Esophagus squamous epithelium (tissue), 5 donors: Measurements from ENCODE around the gene PBX2. TPM values are rescaled to one million over a fixed set of nuclear protein-coding genes. Genes with fewer than 3 reads are reported as not detected.
"Not testable (repeated sequence)": the region's sequence is repeated elsewhere in the genome, so short reads cannot be mapped to it uniquely, and the experiment has no call there.

Experiments
- DNase-seq: peaks from one replicate; lab custom pipeline; 2025; lab: John Stamatoyannopoulos, UW
- H3K27ac ChIP-seq, 4 donors: fragments of 200-600 bp; sonication (generic); one replicate each; pipeline ENCODE4 v1.5.1; 2016 to 2019; ENCODE audit warnings: mild to moderate bottlenecking in 1 of 4
- H3K27me3 ChIP-seq, 4 donors: fragments of 200-600 bp; sonication (generic); 1 replicate in 3 of 4; 2 replicates in 1 of 4; pipeline versions ENCODE4 v1.5.1 to v1.6.0; 2017 to 2021; ENCODE audit warnings: antibody characterized with exemption in 1 of 4
- H3K36me3 ChIP-seq, 3 donors: fragments of 200-600 bp; sonication (generic); one replicate each; pipeline ENCODE4 v1.5.1; 2016 to 2019
- H3K4me1 ChIP-seq, 3 donors: fragments of 200-600 bp; sonication (generic); one replicate each; pipeline ENCODE4 v1.5.1; 2017 to 2019
- H3K4me3 ChIP-seq, 4 donors: fragments of 200-600 bp; sonication (generic); 1 replicate in 3 of 4; 2 replicates in 1 of 4; pipeline ENCODE4 v1.5.1; 2016 to 2019; ENCODE audit warnings: mild to moderate bottlenecking in 2 of 4, moderate library complexity in 1 of 4
- H3K9me3 ChIP-seq, 3 donors: fragments of 200-600 bp; sonication (generic); one replicate each; pipeline ENCODE4 v1.5.1; 2016 to 2019
- CTCF ChIP-seq, 6 experiments: fragments of 450-650 bp in 4 of 6; fragments of 200-600 bp in 2 of 6; sonication (generic) in 2 of 6; IDR thresholded peaks; one replicate each; pipeline ENCODE4 v1.5.1; 2016 to 2019; ENCODE audit warnings: antibody characterized with exemption in 6 of 6, mild to moderate bottlenecking in 4 of 6, moderate library complexity in 4 of 6
- POLR2A ChIP-seq, 4 donors: fragments of 450-650 bp; IDR thresholded peaks; one replicate each; pipeline ENCODE4 v1.6.1; 2017; ENCODE audit warnings: antibody characterized with exemption in 4 of 4, mild to moderate bottlenecking in 4 of 4, moderate library complexity in 3 of 4
- WGBS, 2 donors: methylation state at CpG; one replicate each; pipeline ENCODE4 v1.1.5; 2018; 5-methylcytosine and 5-hydroxymethylcytosine counted together
- intact Hi-C: fragments of 100-400 bp; cut with DNase I; formaldehyde crosslinking; loops from one replicate; pipeline ENCODE4 v1.15.0; 2022
- total RNA-seq, 4 donors: library from RNA; depleted of rRNA; stranded (reverse); fragments of >200 nt; gene quantifications; one replicate each; pipeline ENCODE4 v1.1.0, GENCODE V29; 2016
- donor health status: DM: yes; HTN: yes; CAD: no.

PBX2 gene
- total RNA-seq, 4 donors from 2014 or later: 27.1 to 40.2 (median 28.9) TPM

GRCh38 chr6:32187009-32187709, 2.8 kb downstream of the PBX2 start:
- TF ChIP-seq CTCF (IDR thresholded peaks at IDR 0.05) (no peak), POLR2A (IDR thresholded peaks at IDR 0.05) (no peak)
- intact Hi-C loops: no loop called here
- Histone ChIP-seq H3K36me3 (peaks cover 9 to 46% (median 19%) of the 10 kb centered on the region in 3 donors), H3K27ac (peak overlapping the region; percentile 64 to 99 (median 98)), H3K27me3 (no peaks in the 10 kb centered on the region), H3K4me3 (no peak overlapping the region), H3K9me3 (no peaks in the 10 kb centered on the region), H3K4me1 (peaks cover 19 to 78% (median 37%) of the 10 kb centered on the region in 3 donors)
- WGBS, 2 donors: 60% methylated on average over 10 to 12 of the region's 12 CpGs
- DNase-seq: no peak

- H3K9me3 ChIP-seq, DNase-seq, H3K4me3 ChIP-seq, H3K27me3 ChIP-seq, intact Hi-C loops: not testable (repeated sequence)
- Histone ChIP-seq H3K4me1 (peaks cover 17 to 78% (median 43%) of the 10 kb centered on the region in 3 donors), H3K27ac (peak overlapping the region; percentile 64 to 99 (median 92)), H3K36me3 (peaks cover 11 to 54% (median 19%) of the 10 kb centered on the region in 3 donors)
- WGBS, 2 donors: 41 to 59% methylated on average over 5 to 6 of the region's 10 CpGs
Measured at GRCh38 chr6:32186151-32186840, 3.7 kb downstream of the PBX2 start.

GRCh38 chr6:32185681-32186131, 4.3 kb downstream of the PBX2 start:
- DNase-seq, intact Hi-C loops, H3K9me3 ChIP-seq, H3K27me3 ChIP-seq, H3K4me3 ChIP-seq: not testable (repeated sequence)
- 7 to 34% methylated on average over 10 of the region's 11 CpGs for WGBS, 2 donors
- Histone ChIP-seq H3K36me3 (peaks cover 15 to 60% (median 19%) of the 10 kb centered on the region in 3 donors), H3K4me1 (peaks cover 17 to 78% (median 38%) of the 10 kb centered on the region in 3 donors), H3K27ac (peak overlapping the region; percentile 64 to 99 (median 92))

- DNase-seq: no peak
- intact Hi-C loops: no loop called here
- WGBS, 2 donors: 85 to 95% methylated on average over 4 to 6 of the region's 6 CpGs
- Histone ChIP-seq H3K4me1 (peaks cover 20 to 84% (median 45%) of the 10 kb centered on the region in 3 donors), H3K27me3 (no peaks in the 10 kb centered on the region), H3K4me3 (no peak within 1 kb of the TSS), H3K27ac (peak within 1 kb of the TSS; percentile 64 to 99 (median 82)), H3K36me3 (peaks cover 15 to 74% (median 19%) of the 10 kb centered on the region in 3 donors), H3K9me3 (no peaks in the 10 kb centered on the region)
- TF ChIP-seq CTCF (IDR thresholded peaks at IDR 0.05) (no peak), POLR2A (IDR thresholded peaks at IDR 0.05) (no peak)
Measured at GRCh38 chr6:32184084-32184640, 5.8 kb downstream of the PBX2 start, which contains the start of gene AGER. Gene AGER (minus strand): TSS chr6:32184253. CDS start chr6:32184222, 31 bp downstream.

GRCh38 chr6:32183483-32184083, 6.4 kb downstream of the PBX2 start:
- no peak overlapping the region for H3K4me3 ChIP-seq
- 78 to 82% methylated on average over 9 to 14 of the region's 15 CpGs for WGBS, 2 donors
- peaks cover 15 to 74% (median 19%) of the 10 kb centered on the region in 3 donors for H3K36me3 ChIP-seq
- peak overlapping the region; percentile 32 to 99 (median 82) for H3K27ac ChIP-seq
- TF ChIP-seq CTCF (IDR thresholded peaks at IDR 0.05) (no peak), POLR2A (IDR thresholded peaks at IDR 0.05) (no peak)
- no peaks in the 10 kb centered on the region for H3K27me3 ChIP-seq
- H3K9me3 ChIP-seq: no peaks in the 10 kb centered on the region
- intact Hi-C loops: no loop called here
- DNase-seq: no peak
- H3K4me1 ChIP-seq: peaks cover 20 to 84% (median 48%) of the 10 kb centered on the region in 3 donors
